K562 (cell line): ENCODE data around the gene CORO1A. TPM values are rescaled to one million over a fixed set of nuclear protein-coding genes. Genes with fewer than 3 reads are reported as not detected.

Source experiments
- ATF7 ChIP-seq: fragments of 450-650 bp; IDR thresholded peaks from 2 replicates; pipeline ENCODE4 v1.7.1; 2014; ENCODE audit warnings: mild to moderate bottlenecking, moderate library complexity
- BCL6 ChIP-seq: fragments of 250-450 bp; sonication (Bioruptor Pico); IDR thresholded peaks from 2 replicates; pipeline ENCODE4 v1.4.0; 2020
- CEBPZ ChIP-seq: fragments of 150-350 bp; IDR thresholded peaks from 2 replicates; pipeline ENCODE4 v1.6.1; 2014; ENCODE audit warnings: low read depth, mild to moderate bottlenecking, low read length, borderline replicate concordance
- CHCHD3 ChIP-seq: fragments of 250-450 bp; sonication (Bioruptor Pico); IDR thresholded peaks from 2 replicates; pipeline ENCODE4 v2.1.2; 2022; ENCODE audit warnings: mild to moderate bottlenecking
- CHD2 ChIP-seq: IDR thresholded peaks from 2 replicates; pipeline ENCODE4 v1.6.1; 2011; ENCODE audit warnings: low read depth, low read length
- FOXP4 ChIP-seq: sonication (generic); formaldehyde crosslinking; IDR thresholded peaks from 2 replicates; pipeline ENCODE4 v1.8.0; 2022; ENCODE audit warnings: mild to moderate bottlenecking, missing genetic modification reagents, borderline replicate concordance
- KDM2B ChIP-seq: fragments of 250-450 bp; sonication (Bioruptor Pico); IDR thresholded peaks from 2 replicates; pipeline ENCODE4 v1.8.0; 2021; ENCODE audit warnings: mild to moderate bottlenecking, moderate library complexity
- LEF1 ChIP-seq: fragments of 450-650 bp; IDR thresholded peaks from 2 replicates; pipeline ENCODE4 v1.6.1; 2016; ENCODE audit warnings: mild to moderate bottlenecking
- MAZ ChIP-seq, 2 experiments: fragments of 450-650 bp in 1 of 2; sonication (generic) in 1 of 2; formaldehyde crosslinking; IDR thresholded peaks in 1 of 2; conservative IDR thresholded peaks in 1 of 2; 2 replicates each; pipeline versions ENCODE4 v1.4.0 to v1.5.0; 2020; ENCODE audit warnings: mild to moderate bottlenecking in 1 of 2, missing genetic modification reagents in 1 of 2
- MNT ChIP-seq, 2 experiments: fragments of 450-650 bp; conservative IDR thresholded peaks; 2 replicates each; pipeline ENCODE4 v1.6.1; 2017; ENCODE audit warnings: mild to moderate bottlenecking in 2 of 2, moderate library complexity in 2 of 2
- MXD1 ChIP-seq: fragments of 250-450 bp; sonication (Bioruptor Pico); IDR thresholded peaks from 2 replicates; pipeline ENCODE4 v1.8.0; 2021; ENCODE audit warnings: borderline replicate concordance, mild to moderate bottlenecking, moderate library complexity; ENCODE audit not compliant: poor library complexity, severe bottlenecking
- NR2F6 ChIP-seq: fragments of 450-650 bp; formaldehyde crosslinking; IDR thresholded peaks from 2 replicates; pipeline ENCODE4 v1.4.0; 2020; ENCODE audit warnings: mild to moderate bottlenecking
- PCBP1 ChIP-seq: fragments of 200-400 bp; formaldehyde crosslinking; IDR thresholded peaks from 2 replicates; pipeline ENCODE4 v1.6.1; 2018; ENCODE audit warnings: mild to moderate bottlenecking, low read depth, low read length; ENCODE audit not compliant: poor library complexity, severe bottlenecking
- PHF21A ChIP-seq: fragments of 450-650 bp; IDR thresholded peaks from 2 replicates; pipeline ENCODE4 v1.6.1; 2017; ENCODE audit warnings: low read depth, borderline replicate concordance
- TEAD2 ChIP-seq: fragments of 450-650 bp; IDR thresholded peaks from 2 replicates; pipeline ENCODE4 v1.6.1; 2016; ENCODE audit warnings: missing genetic modification characterization, control low read depth, missing compliant biosample characterization
- TFAM ChIP-seq: fragments of 250-450 bp; sonication (Bioruptor Pico); conservative IDR thresholded peaks from 2 replicates; pipeline ENCODE4 v1.5.0; 2021; ENCODE audit warnings: mild to moderate bottlenecking, moderate library complexity
- TSC22D4 ChIP-seq: fragments of 450-650 bp; IDR thresholded peaks from 2 replicates; pipeline ENCODE4 v1.6.1; 2016; ENCODE audit warnings: missing genetic modification characterization, missing biosample characterization, control low read depth
- XRCC5 ChIP-seq: fragments of 200-400 bp; formaldehyde crosslinking; IDR thresholded peaks from 2 replicates; pipeline ENCODE4 v1.6.1; 2017; ENCODE audit warnings: low read depth, mild to moderate bottlenecking, low read length
- ZKSCAN3 ChIP-seq: fragments of 250-450 bp; sonication (Bioruptor Pico); IDR thresholded peaks from 2 replicates; pipeline ENCODE4 v1.4.0; 2020
- ZNF124 ChIP-seq: sonication (generic); formaldehyde crosslinking; IDR thresholded peaks from 2 replicates; pipeline ENCODE4 v1.8.1; 2022; ENCODE audit warnings: missing genetic modification reagents
- polyA plus RNA-seq, 8 experiments: library from polyadenylated mRNA; depleted of rRNA in 4 of 8; stranded (reverse) in 5 of 8; unstranded in 3 of 8; fragments of >200 nt; fragmentation: Nextera tagmentation in 2 of 8; fragmentation: Illumina TruSeq in 1 of 8; extraction: Ambion mirVana in 2 of 8; extraction: Trizol in 1 of 8; gene quantifications; 2 replicates each; pipeline versions ENCODE4 v1.2.1 to v1.2.3, GENCODE V29; 2011 to 2014; ENCODE audit warnings: inconsistent platforms in 1 of 8, missing spikeins in 1 of 8
- total RNA-seq, 7 experiments: library from RNA; depleted of rRNA in 6 of 7; stranded (reverse); fragments of >200 nt in 6 of 7; fragmentation: Illumina TruSeq in 2 of 7; extraction: Trizol in 2 of 7; gene quantifications; 2 replicates each; pipeline versions ENCODE4 v1.2.1 to v1.2.3, GENCODE V29; 2011 to 2021; ENCODE audit warnings: low replicate concordance in 1 of 7

Gene CORO1A
- total and polyA plus RNA-seq, 9 of the 15 experiments (the other 6 are each of a cell fraction or from before 2014, with no cell fraction given) = 0.22 to 23.8 (median 7.6) TPM

GRCh38 chr16:30186782-30187555, 3.6 kb downstream of the CORO1A start (continued):
- TF ChIP-seq XRCC5 (peak; percentile 85; the same call in 1 of the 2 replicates), BCL6 (no peak), NR2F6 (CRISPR knock-in tag) (peak; percentile 83; the same call in 1 of the 2 replicates), MXD1 (peak; percentile 30), MNT (conservative IDR thresholded peaks at IDR 0.05) (peak in 1 of 2 experiments; percentile 54; a peak in 1 of 4 replicates), ATF7 (0 out of 2 replicates have a peak, but pooled peaks have one; percentile 39), TEAD2 (tag) (no peak), PCBP1 (no peak), ZNF124 (CRISPR knock-in tag) (no peak), FOXP4 (peak; percentile 9; the same call in 1 of the 2 replicates), TFAM (CRISPR knock-in tag) (no peak), PHF21A (no peak), CHD2 (no peak), CHCHD3 (CRISPR knock-in tag) (no peak), MAZ (CRISPR knock-in tag; conservative IDR thresholded peaks at IDR 0.05 in 1 of 2, IDR thresholded peaks at IDR 0.05 in 1 of 2) (peak in 1 of 2 experiments; percentile 76), CEBPZ (no peak), LEF1 (no peak), ZKSCAN3 (no peak), KDM2B (CRISPR knock-in tag) (no peak), TSC22D4 (tag) (no peak)
